ENCODE results near the gene RNF11.

Gene RNF11

GRCh38 chr1:51266181-51266580, 30.1 kb downstream of the RNF11 start:
- no peak for DNase-seq

GRCh38 chr1:51266791-51267190, 30.7 kb downstream of the RNF11 start:
- DNase-seq, result no peak

- DNase-seq, result no peak
Observed at GRCh38 chr1:51268634-51269033, 32.6 kb downstream of the RNF11 start.

GRCh38 chr1:51270751-51271150, 34.7 kb downstream of the RNF11 start:
- no peak for DNase-seq

GRCh38 chr1:51272916-51273315, 36.8 kb downstream of the RNF11 start:
- no peak for DNase-seq

- no peak for DNase-seq
Observed at GRCh38 chr1:51274676-51275075, 38.6 kb downstream of the RNF11 start.

GRCh38 chr1:51276286-51276685, 40.2 kb downstream of the RNF11 start:
- DNase-seq, result no peak

- DNase-seq, result no peak
Observed at GRCh38 chr1:51280321-51280978, 44.4 kb downstream of the RNF11 start.

- no peak for DNase-seq
Observed at GRCh38 chr1:51281807-51282206, 45.7 kb downstream of the RNF11 start.

- DNase-seq, result no peak
Observed at GRCh38 chr1:51282605-51283004, 46.5 kb downstream of the RNF11 start.

- DNase-seq, result no peak
Observed at GRCh38 chr1:51283979-51284378, 47.9 kb downstream of the RNF11 start.

- peak; percentile 91 for DNase-seq
Observed at GRCh38 chr1:51284487-51284954, 48.4 kb downstream of the RNF11 start.

- no peak for DNase-seq
Observed at GRCh38 chr1:51285055-51285454, 49.0 kb downstream of the RNF11 start.

- no peak for DNase-seq
Observed at GRCh38 chr1:51287966-51288365, 51.9 kb downstream of the RNF11 start.

GRCh38 chr1:51288578-51288977, 52.5 kb downstream of the RNF11 start:
- DNase-seq, result no peak

- DNase-seq, result no peak
Observed at GRCh38 chr1:51289676-51290488, 53.8 kb downstream of the RNF11 start.

- DNase-seq, result no peak
Observed at GRCh38 chr1:51290489-51290847, 54.4 kb downstream of the RNF11 start.

- no peak for DNase-seq
Observed at GRCh38 chr1:51293898-51294515, 57.9 kb downstream of the RNF11 start.

GRCh38 chr1:51294566-51295184, 58.6 kb downstream of the RNF11 start:
- DNase-seq, result no peak

GRCh38 chr1:51295926-51296325, 59.9 kb downstream of the RNF11 start:
- DNase-seq, result no peak

- peak; percentile 35 for DNase-seq
Observed at GRCh38 chr1:51296383-51297357, 60.6 kb downstream of the RNF11 start.

Data from DMS 273 treated with DMSO at 0.1 percent for 48 hours (cell line).